H54 (cell line): ENCODE data around the gene TGFBR3L.
"Not testable (repeated sequence)": the region's sequence is repeated elsewhere in the genome, so short reads cannot be mapped to it uniquely, and the experiment has no call there.

Experiments used
- DNase-seq: peaks from one replicate; pipeline ENCODE4 v3.0.0; 2011; ENCODE audit warnings: low spot score, mixed read lengths; ENCODE audit not compliant: insufficient read length
- FAIRE-seq: peaks from 3 replicates; lab custom pipeline; 2011; peaks lifted over from hg19 to GRCh38; lab: Jason Lieb, UNC
- POLR2A ChIP-seq: IDR thresholded peaks from 2 replicates; pipeline ENCODE4 v1.6.1; 2011; ENCODE audit warnings: low read depth, mild to moderate bottlenecking, low read length

Gene TGFBR3L

DNA sequence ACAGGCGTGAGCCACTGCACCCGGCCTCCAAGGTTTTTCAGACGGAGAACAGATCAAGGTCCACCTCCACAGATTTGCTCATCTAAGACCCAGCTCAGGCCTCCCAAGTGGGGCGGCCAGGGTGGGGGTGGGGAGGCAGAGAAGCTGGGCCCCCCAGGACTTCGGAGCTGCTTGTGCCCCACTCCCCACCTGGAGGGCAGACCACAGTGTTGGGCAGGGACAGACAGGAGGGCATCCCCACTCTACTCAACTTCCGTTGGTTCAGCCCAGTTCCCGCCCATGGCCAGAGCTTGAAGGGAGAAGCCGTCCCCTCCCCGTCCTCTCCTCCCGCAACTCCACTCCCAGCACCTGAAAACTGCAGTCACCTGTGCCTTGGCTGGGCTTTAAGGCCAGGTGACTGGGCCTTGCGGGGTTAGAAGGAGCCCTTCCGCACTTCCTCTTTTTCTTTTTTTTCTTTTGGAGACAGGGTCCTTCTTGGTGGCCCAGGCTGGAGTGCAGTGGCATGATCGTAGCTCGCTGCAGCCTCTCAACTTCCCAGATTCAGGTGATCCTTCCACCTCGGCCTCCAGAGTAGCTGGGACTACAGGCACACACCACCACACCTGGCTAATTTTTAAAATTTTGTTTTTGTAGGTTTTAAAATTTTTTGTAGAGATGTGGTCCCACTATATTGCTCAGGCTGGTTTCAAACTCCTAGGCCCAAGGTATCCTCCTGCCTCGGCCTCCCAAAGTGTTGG lies 27.1 kb upstream of the TGFBR3L start:
- no peak for FAIRE-seq
- DNase-seq: no peak
- no peak for TF ChIP-seq POLR2A

DNA sequence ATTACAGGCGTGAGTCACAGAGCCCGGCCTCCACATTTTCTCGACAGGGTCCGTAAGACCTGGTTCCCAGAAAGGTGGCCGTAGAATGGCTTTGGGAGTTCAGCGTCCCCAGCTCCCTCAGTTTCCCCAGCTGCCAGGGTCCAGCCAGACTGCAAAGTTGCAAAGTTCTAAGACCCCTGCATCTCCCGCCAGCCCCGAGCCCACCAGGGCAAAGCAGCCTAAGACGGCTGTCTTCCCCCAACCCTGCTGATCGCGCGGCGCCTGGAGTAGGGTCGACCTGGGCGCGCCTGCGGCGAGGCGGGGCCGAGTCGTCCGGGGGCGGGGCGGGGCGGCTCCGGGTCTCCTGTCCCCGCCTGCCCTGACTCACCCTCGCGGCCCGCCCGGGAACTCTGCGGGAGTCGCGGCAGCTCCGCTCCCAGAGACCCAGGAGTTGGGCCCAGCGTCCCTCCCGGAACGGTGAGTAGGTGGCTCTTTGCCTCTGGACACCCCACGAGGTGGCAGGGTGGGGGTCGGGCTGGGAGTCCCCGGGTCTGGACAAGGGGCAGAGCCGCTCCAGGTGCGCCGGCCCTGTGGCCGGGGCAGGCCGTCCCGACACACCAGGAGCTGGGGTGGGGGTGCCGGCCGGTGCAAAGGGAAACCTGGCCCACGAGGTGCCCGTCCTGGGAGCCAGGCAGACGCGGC lies 26.3 kb upstream of the TGFBR3L start, which contains the start of gene LRRC8E:
Gene LRRC8E, plus strand, starts transcription at position 366 of the 681 bp plus-strand sequence. CDS start 7,094 bp downstream, outside the sequence.
- FAIRE-seq: no peak

DNA sequence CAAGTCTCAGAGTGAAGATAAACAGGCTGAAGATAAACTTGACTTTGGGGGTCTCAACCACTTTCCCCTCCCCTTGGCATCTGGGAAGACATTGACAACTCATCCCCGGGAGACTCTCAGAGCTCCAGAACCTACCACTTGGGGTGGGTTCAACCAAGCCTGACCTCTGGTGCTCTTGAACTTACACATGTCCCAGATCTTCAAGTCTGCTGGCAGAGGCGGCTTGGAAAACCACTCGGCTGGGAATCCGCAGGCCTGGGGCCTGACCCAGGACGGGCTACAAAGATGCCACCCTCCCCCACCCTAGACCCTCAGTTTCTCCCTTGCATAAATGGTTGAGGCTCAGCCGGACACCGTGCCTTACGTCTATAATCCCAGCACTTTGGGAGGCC lies 25.8 kb upstream of the TGFBR3L start:
- TF ChIP-seq POLR2A: no peak
- no peak for FAIRE-seq
- no peak for DNase-seq

More for the DNA sequence above, 26.3 kb upstream of the TGFBR3L start, which contains the start of gene LRRC8E:
- DNase-seq: peak; percentile 74
- TF ChIP-seq POLR2A: peak; percentile 87

DNA sequence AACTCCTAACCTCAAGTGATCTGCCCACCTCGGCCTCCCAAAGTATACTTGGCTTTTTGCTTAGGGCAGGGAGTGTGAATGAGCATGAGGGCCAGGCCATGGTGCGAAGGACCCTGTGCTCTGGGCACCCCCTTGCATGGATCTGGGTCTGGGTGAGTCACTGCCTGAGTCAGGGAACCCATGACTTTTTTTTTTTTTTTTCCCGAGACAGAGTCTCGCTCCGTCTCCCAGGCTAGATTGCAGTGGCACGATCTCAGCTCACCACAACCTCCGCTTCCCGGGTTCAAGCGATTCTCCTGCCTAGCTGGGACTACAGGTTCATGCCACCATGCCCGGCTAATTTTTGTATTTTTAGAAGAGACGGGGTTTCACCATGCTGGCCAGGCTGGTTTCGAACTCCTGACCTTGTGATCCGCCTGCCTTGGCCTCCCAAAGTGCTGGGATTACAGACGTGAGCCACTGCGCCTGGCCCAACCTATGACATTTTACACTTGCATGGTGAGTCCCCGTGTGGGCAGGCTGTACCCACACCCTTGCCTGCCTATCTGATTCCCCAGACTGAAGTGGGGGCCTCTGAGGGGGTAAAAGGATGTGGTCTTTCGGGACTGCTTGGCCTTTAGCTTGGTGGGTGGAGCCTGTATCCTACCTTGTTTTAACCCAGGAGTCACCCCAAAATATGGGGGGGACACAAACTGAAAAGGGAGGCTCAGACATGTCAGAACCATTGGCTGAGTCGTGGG lies 21.1 kb upstream of the TGFBR3L start:
- not testable (repeated sequence) for DNase-seq, FAIRE-seq

DNA sequence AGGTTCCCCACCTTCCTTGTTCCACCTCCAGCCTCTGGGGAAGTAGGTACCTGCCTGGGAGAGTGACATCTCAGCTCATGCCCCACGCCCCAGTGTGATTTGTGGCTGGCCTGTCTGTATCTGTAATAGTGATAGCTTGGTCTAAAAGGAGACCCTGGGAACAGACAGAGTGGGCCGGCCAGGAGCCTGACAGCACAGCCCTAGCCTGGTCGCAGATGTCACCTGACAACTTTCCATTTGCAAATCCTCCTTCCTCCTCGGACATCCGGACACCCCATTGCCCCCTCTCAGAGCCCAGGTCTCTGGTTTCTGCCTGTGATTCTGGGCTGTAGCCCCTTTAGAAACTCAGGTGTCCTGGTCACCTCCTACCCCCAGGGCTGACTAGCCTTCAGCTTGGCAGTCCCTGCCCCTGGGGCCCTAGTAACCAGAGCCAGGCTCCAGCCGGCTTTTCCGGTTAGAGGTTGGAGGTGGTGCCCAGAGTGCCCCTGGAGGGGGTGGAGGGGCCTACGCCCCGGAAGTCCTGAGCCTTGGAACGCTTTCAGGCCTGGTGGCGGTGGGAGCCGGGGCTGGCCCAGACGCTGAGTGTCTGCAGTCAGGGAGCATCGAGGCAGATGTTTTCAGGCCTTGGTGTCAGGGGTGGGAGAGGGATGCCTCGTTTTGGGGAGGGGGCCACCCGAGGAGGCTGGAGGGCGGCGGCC lies 19.9 kb upstream of the TGFBR3L start:
- DNase-seq: no peak
- no peak for TF ChIP-seq POLR2A
- no peak for FAIRE-seq

GRCh38 chr19:7895565-7895964 lies 19.1 kb upstream of the TGFBR3L start:
- no peak for TF ChIP-seq POLR2A
- FAIRE-seq (no peak), DNase-seq (no peak)

DNA sequence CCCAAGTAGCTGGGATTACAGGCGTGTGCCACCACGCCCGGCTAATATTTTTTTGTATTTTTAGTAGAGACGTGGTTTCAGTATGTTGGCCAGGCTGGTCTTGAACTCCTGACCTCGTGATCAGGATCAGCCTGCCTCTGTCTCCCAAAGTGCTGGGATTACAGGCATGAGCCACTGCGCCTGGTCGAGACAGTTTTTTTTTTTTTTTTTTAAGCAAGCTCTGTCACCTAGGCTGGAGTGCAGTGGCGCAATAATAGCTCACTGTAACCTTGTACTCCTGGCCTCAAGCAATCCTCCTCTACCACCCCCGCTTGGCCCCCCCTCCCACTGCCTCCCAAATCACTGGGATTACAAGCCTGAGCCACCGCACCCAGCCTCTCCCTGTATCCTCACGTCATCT lies 17.3 kb upstream of the TGFBR3L start:
- FAIRE-seq (no peak), DNase-seq (no peak)
- no peak for TF ChIP-seq POLR2A

GRCh38 chr19:7898967-7899366 lies 15.7 kb upstream of the TGFBR3L start:
- no peak for FAIRE-seq
- TF ChIP-seq POLR2A: no peak
- no peak for DNase-seq

DNA sequence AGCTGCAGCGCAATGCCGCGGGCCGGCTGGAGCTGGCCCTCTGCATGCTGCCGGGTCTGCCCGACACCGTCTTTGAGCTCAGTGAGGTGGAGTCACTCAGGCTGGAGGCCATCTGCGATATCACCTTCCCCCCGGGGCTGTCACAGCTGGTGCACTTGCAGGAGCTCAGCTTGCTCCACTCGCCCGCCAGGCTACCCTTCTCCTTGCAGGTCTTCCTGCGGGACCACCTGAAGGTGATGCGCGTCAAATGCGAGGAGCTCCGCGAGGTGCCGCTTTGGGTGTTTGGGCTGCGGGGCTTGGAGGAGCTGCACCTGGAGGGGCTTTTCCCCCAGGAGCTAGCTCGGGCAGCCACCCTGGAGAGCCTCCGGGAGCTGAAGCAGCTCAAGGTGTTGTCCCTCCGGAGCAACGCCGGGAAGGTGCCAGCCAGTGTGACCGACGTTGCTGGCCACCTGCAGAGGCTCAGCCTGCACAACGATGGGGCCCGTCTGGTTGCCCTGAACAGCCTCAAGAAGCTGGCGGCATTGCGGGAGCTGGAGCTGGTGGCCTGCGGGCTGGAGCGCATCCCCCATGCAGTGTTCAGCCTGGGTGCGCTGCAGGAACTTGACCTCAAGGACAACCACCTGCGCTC lies 14.8 kb upstream of the TGFBR3L start:
- no peak for DNase-seq
- no peak for FAIRE-seq
- TF ChIP-seq POLR2A: no peak

- TF ChIP-seq POLR2A: no peak
- DNase-seq (no peak), FAIRE-seq (no peak)
Measured at GRCh38 chr19:7900401-7900870, 14.2 kb upstream of the TGFBR3L start.

- DNase-seq (no peak), FAIRE-seq (no peak)
- no peak for TF ChIP-seq POLR2A
Measured at GRCh38 chr19:7900931-7901330, 13.7 kb upstream of the TGFBR3L start.

DNA sequence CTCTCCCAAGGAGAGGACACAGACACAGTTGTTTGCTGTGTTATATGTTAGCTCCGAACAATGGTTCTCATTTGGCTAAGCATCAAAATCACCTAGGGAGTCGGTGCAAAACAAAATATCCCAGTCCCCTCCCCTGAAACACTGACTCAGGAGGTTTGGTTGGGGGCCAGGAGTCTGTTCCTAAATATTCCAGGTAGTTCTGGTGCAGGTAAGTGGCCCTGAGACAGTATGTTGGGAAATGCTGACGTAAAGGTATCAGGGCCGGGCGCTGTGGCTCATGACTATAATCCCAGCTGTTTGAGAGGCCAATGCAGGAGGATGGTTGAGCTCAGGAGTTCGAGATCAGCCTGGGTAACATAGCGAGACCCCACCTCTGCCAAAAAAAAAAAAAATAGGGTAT lies 13.3 kb upstream of the TGFBR3L start:
- no peak for FAIRE-seq
- TF ChIP-seq POLR2A: no peak
- no peak for DNase-seq

DNA sequence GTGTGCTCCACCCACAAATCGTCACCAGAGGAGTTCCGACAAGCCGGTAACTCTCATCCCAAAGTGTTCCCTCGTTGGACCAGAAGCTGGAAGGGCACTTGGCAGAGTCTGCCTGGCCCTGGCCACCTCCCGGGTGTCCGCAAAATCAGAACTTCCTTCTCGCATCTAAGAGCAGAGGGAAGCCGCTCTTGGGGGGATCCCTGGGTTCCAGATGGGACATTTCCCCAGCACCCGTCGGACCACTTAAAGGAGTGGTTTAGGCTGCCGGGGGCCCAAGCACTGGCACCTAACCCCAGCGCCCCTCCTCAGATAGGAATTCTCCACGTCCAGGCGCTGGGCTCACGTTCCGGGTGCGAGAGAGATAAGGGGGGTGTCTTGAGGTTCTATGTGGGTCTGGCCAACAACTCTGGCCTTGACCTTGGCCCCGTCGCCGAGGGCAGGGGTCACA lies 11.8 kb upstream of the TGFBR3L start:
- TF ChIP-seq POLR2A: no peak
- DNase-seq: no peak
- FAIRE-seq: no peak
